AG09309 (cell line): ENCODE measurements around the gene CTDSPL.

Experiments used
- DNase-seq: peaks from one replicate; pipeline ENCODE4 v3.0.0-alpha.2; 2010; ENCODE audit warnings: low read depth
- H3K4me3 ChIP-seq: 2 replicates; pipeline ENCODE4 v1.5.1; 2011; ENCODE audit warnings: mild to moderate bottlenecking, low read depth, low read length, moderate library complexity; ENCODE audit not compliant: control insufficient read depth
- TF ChIP-seq, protein P1 (sequence below): IDR thresholded peaks from 2 replicates; pipeline ENCODE4 v1.5.1; 2011; ENCODE audit warnings: mild to moderate bottlenecking, low read depth, low read length, inconsistent platforms; ENCODE audit not compliant: insufficient read depth, control insufficient read depth; ENCODE audit errors: missing control alignments

Gene CTDSPL

GRCh38 chr3:37943126-37943525 lies 81.4 kb downstream of the CTDSPL start:
- TF ChIP-seq, protein P1, sequence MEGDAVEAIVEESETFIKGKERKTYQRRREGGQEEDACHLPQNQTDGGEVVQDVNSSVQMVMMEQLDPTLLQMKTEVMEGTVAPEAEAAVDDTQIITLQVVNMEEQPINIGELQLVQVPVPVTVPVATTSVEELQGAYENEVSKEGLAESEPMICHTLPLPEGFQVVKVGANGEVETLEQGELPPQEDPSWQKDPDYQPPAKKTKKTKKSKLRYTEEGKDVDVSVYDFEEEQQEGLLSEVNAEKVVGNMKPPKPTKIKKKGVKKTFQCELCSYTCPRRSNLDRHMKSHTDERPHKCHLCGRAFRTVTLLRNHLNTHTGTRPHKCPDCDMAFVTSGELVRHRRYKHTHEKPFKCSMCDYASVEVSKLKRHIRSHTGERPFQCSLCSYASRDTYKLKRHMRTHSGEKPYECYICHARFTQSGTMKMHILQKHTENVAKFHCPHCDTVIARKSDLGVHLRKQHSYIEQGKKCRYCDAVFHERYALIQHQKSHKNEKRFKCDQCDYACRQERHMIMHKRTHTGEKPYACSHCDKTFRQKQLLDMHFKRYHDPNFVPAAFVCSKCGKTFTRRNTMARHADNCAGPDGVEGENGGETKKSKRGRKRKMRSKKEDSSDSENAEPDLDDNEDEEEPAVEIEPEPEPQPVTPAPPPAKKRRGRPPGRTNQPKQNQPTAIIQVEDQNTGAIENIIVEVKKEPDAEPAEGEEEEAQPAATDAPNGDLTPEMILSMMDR = no peak
- no peak overlapping the region for H3K4me3 ChIP-seq
- DNase-seq = no peak

DNA sequence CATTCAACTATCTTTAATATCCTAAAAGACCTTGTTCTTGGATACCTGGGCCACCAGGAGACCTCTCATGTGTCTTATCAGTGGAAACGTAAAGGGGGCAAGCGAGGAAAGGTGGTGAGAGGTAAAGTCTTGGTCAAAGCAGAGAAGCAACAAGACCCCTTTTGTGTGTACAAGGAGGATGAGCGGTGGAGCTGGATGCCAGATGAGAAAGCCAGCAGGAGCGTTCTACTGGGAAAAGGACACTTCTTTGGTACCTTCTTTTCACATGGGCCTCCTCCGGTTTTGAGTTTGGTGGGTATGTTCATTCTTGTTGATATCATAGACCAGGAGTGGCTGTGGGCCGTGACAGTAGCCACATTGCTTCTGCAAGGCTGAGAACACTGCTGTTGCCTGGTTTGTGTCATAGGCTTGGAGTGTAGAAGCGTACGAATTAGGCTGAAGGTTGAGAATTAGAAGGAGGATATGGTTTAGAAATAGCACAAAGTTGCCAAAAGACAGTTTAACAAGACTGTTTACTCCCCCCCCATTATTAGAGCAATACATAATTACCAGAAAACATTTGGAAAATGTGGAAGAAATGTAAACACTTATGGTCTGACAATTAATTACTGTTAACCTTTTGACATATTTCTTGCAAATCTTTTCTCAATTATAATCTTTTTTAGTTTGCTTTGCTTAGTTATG lies 82.1 kb downstream of the CTDSPL start:
- TF ChIP-seq, protein P1 = no peak
- DNase-seq = no peak
- no peak overlapping the region for H3K4me3 ChIP-seq

DNA sequence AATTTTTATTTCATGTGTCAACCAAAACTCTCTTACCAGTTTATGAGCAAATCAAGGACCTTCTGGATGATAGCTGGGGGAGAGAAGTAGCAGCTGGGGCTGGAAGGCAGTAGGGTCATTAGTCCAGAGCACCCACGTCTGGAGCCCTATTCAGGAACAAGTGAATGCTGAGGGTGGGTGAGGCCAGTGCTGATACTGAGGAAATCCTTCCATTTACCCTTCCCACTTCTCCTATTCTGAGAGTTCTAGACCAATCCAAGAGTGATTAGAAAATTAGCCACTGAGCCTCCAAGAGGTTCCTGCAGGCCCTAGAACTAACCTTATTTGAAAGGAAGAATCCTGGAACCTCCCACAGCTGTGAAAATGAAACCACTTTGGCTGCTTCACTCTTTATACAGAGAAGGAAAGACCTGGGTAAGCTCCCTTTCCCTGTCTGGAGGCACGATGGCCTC lies 82.7 kb downstream of the CTDSPL start:
- no peak overlapping the region for H3K4me3 ChIP-seq
- TF ChIP-seq, protein P1 = no peak
- DNase-seq = no peak

- TF ChIP-seq, protein P1 = no peak
- DNase-seq = no peak
- no peak overlapping the region for H3K4me3 ChIP-seq
Measured at GRCh38 chr3:37945156-37945806, 83.6 kb downstream of the CTDSPL start.

GRCh38 chr3:37945807-37946530 lies 84.3 kb downstream of the CTDSPL start:
- H3K4me3 ChIP-seq = no peak overlapping the region
- TF ChIP-seq, protein P1 = no peak
- DNase-seq = no peak

GRCh38 chr3:37946531-37946889 lies 84.8 kb downstream of the CTDSPL start:
- H3K4me3 ChIP-seq = no peak overlapping the region
- DNase-seq = no peak
- TF ChIP-seq, protein P1 = no peak
